ENCODE results near the gene TNFRSF8.

The TNFRSF8 gene

DNA sequence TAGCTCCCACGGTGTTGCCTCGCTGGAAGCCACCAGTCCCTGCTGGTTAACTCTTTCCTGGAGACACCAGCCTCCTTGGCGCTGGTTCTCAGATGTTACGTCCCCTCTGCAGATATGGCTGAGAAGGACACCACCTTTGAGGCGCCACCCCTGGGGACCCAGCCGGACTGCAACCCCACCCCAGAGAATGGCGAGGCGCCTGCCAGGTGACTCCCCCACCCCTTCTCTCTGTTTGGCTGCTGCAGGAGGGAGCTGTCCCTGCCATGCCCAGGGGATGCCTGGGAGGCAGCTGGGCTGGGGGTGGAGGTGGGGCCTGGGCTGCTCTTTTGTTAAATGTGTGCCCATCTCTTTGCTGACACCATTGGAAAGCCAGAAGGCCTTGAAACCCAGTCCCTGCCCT is 60.1 kb downstream of the TNFRSF8 start:
- no peaks in the 10 kb centered on the region for H3K9me2 ChIP-seq (replicated peaks; ENCODE audit: insufficient read depth, low read length)

DNA sequence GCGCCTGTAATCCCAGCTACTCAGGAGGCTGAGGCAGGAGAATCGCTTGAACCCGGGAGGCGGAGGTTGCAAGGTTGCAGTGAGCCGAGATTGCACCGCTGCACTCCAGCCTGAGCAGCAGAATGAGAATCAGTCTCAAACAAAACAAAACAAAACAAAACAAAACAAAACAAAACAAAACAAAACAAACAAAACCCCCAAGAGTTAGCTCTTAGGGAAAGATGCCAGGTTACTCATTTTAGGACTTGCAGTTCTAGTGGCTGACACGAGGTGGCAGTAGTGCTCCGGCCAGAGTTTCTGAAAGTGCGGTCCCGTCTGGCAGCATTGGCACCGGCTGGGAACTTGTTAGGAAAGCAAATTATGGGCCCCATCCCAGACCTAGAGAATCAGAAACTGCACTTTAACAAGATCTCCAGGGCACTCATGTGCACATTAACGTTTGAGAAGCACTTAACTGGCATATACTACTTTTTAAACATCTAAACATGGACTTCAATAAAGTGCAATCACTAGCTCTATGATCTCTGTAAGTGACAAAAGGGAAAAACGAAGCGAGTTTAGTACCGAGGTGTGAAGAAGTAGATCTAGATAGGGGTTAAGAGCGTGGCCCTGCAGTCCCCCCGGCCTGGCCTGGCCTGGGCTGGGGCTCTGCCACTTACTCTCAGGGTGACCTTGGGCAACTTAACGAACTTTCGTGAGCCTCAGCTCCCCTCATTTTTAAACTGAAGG is 61.8 kb downstream of the TNFRSF8 start:
- TF ChIP-seq, protein P1, sequence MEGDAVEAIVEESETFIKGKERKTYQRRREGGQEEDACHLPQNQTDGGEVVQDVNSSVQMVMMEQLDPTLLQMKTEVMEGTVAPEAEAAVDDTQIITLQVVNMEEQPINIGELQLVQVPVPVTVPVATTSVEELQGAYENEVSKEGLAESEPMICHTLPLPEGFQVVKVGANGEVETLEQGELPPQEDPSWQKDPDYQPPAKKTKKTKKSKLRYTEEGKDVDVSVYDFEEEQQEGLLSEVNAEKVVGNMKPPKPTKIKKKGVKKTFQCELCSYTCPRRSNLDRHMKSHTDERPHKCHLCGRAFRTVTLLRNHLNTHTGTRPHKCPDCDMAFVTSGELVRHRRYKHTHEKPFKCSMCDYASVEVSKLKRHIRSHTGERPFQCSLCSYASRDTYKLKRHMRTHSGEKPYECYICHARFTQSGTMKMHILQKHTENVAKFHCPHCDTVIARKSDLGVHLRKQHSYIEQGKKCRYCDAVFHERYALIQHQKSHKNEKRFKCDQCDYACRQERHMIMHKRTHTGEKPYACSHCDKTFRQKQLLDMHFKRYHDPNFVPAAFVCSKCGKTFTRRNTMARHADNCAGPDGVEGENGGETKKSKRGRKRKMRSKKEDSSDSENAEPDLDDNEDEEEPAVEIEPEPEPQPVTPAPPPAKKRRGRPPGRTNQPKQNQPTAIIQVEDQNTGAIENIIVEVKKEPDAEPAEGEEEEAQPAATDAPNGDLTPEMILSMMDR (IDR thresholded peaks at IDR 0.05; ENCODE audit: insufficient read depth, low read length, poor library complexity, severe bottlenecking) = peak; percentile 82
- TF ChIP-seq EZH2phosphoT487 (conservative IDR thresholded peaks at IDR 0.05; ENCODE audit: low read length) = no peak
- H3K36me3 ChIP-seq (ENCODE audit: low read length) = no peaks in the 10 kb centered on the region

More for the DNA sequence above, 60.1 kb downstream of the TNFRSF8 start:
- H3K9me3 ChIP-seq (ENCODE audit: insufficient read depth, low read length) = no peaks in the 10 kb centered on the region
- H3K27ac ChIP-seq (ENCODE audit: low read depth, low read length) = no peak overlapping the region
- no peak overlapping the region for H3K4me3 ChIP-seq (ENCODE audit: insufficient read depth, low read length, poor library complexity, severe bottlenecking)
- no peaks in the 10 kb centered on the region for H3K27me3 ChIP-seq (ENCODE audit: low read length)
- H2AFZ ChIP-seq (ENCODE audit: low read depth, low read length, severe bottlenecking) = no peak overlapping the region
- no peaks in the 10 kb centered on the region for H3K36me3 ChIP-seq (ENCODE audit: low read length)
- TF ChIP-seq EZH2phosphoT487 (conservative IDR thresholded peaks at IDR 0.05; ENCODE audit: low read length) = no peak
- TF ChIP-seq, protein P1 (IDR thresholded peaks at IDR 0.05; ENCODE audit: insufficient read depth, low read length, poor library complexity, severe bottlenecking) = no peak
- no peaks in the 10 kb centered on the region for H3K79me2 ChIP-seq (ENCODE audit: insufficient read depth, low read length)
- H3F3A ChIP-seq (ENCODE audit: insufficient read depth) = no peaks in the 10 kb centered on the region
- H3K9ac ChIP-seq (ENCODE audit: low read length) = no peak overlapping the region
- no peaks in the 10 kb centered on the region for H4K20me1 ChIP-seq (ENCODE audit: low read depth, low read length)
- H3K4me2 ChIP-seq (ENCODE audit: low read depth, low read length, poor library complexity, severe bottlenecking) = no peak overlapping the region

DNA sequence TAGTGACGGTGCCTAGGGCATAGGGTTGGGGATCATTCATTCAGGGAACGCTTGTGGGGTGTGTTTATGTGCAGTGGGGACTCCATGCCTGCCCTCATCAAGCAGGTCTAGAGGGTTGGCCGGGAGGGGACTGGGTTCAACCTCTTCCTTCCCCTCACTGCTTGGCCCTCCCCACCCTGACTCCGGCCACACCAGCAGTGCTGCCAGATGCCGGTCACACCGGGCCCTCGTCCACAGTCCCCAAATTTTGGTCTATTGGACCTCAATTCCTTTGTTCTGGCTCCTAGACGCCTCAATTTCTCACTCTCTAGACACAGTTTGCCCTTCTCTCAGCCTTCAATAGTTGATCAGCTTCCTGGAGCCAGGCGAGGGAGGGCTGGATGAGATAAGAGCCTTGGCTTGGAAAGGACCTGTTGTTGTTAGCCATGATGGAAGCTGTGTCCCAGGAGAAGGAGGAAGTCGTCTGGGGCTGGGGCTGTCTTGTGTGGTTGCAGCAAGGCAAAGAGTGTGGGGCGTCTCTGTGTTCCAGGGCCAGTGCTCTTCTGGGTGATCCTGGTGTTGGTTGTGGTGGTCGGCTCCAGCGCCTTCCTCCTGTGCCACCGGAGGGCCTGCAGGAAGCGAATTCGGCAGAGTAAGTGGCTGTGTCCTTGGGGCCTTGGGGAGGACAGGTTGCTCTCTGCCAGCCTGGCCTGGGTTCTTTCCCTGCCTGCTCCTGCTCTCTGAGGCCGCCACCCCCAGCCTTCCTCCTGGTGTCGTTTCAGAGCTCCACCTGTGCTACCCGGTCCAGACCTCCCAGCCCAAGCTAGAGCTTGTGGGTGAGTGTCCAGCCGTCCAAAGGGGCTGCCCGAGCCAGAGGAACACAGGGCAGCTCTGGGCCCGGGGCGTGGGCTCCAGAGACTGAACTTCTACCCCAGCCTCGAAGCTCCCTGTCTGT is 62.6 kb downstream of the TNFRSF8 start:
- Histone ChIP-seq H3K9me2 (replicated peaks; ENCODE audit: insufficient read depth, low read length) (no peaks in the 10 kb centered on the region), H3K36me3 (ENCODE audit: low read length) (no peaks in the 10 kb centered on the region), H3K79me2 (ENCODE audit: insufficient read depth, low read length) (no peaks in the 10 kb centered on the region), H3K27ac (ENCODE audit: low read depth, low read length) (no peak overlapping the region), H3K4me3 (ENCODE audit: insufficient read depth, low read length, poor library complexity, severe bottlenecking) (no peak overlapping the region), H3K4me2 (ENCODE audit: low read depth, low read length, poor library complexity, severe bottlenecking) (no peak overlapping the region), H3K9ac (ENCODE audit: low read length) (no peak overlapping the region), H2AFZ (ENCODE audit: low read depth, low read length, severe bottlenecking) (no peak overlapping the region), H4K20me1 (ENCODE audit: low read depth, low read length) (no peaks in the 10 kb centered on the region), H3F3A (ENCODE audit: insufficient read depth) (no peaks in the 10 kb centered on the region), H3K9me3 (ENCODE audit: insufficient read depth, low read length) (no peaks in the 10 kb centered on the region), H3K27me3 (ENCODE audit: low read length) (no peaks in the 10 kb centered on the region)
- TF ChIP-seq, protein P1 (IDR thresholded peaks at IDR 0.05; ENCODE audit: insufficient read depth, low read length, poor library complexity, severe bottlenecking) = no peak
- TF ChIP-seq EZH2phosphoT487 (conservative IDR thresholded peaks at IDR 0.05; ENCODE audit: low read length) = no peak

More for the DNA sequence above, 61.8 kb downstream of the TNFRSF8 start:
- H3K27ac ChIP-seq (ENCODE audit: low read depth, low read length) = no peak overlapping the region
- no peaks in the 10 kb centered on the region for H3K9me3 ChIP-seq (ENCODE audit: insufficient read depth, low read length)
- no peaks in the 10 kb centered on the region for H3K9me2 ChIP-seq (replicated peaks; ENCODE audit: insufficient read depth, low read length)
- H3K9ac ChIP-seq (ENCODE audit: low read length) = no peak overlapping the region
- H3K27me3 ChIP-seq (ENCODE audit: low read length) = no peaks in the 10 kb centered on the region
- H3F3A ChIP-seq (ENCODE audit: insufficient read depth) = no peaks in the 10 kb centered on the region
- H3K79me2 ChIP-seq (ENCODE audit: insufficient read depth, low read length) = no peaks in the 10 kb centered on the region
- H2AFZ ChIP-seq (ENCODE audit: low read depth, low read length, severe bottlenecking) = no peak overlapping the region
- no peaks in the 10 kb centered on the region for H4K20me1 ChIP-seq (ENCODE audit: low read depth, low read length)
- no peak overlapping the region for H3K4me2 ChIP-seq (ENCODE audit: low read depth, low read length, poor library complexity, severe bottlenecking)
- H3K4me3 ChIP-seq (ENCODE audit: insufficient read depth, low read length, poor library complexity, severe bottlenecking) = no peak overlapping the region

All from SU-DHL-6 (cell line).